Embryonic facial prominence (tissue), 1 donor: ENCODE data around the gene SNTN.

Experiments used
- DNase-seq: peaks from one replicate; pipeline ENCODE4 v3.0.0-alpha.2; 2016; ENCODE audit errors: extremely low spot score

SNTN gene

GRCh38 chr3:63674586-63674985 lies 22.1 kb downstream of the SNTN start:
- no peak for DNase-seq

DNA sequence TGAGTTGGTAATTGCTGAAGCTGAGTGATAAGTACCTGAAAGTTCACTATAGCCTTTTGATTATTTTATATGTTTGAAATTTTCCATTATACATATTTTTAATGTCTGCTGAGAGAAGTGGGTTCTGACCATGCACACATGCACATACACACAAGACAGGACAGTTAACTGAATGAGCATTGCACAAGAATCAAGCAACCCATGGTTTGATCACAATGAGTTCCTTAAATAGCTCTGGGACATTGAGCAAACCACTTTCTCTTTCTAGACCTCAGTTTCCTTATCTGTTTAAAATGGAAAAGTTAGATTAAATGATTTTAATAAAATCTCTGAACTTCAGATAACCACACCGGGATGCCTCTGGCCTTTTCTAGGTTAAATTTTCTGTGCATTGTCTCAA lies 26.7 kb downstream of the SNTN start:
- no peak for DNase-seq

DNA sequence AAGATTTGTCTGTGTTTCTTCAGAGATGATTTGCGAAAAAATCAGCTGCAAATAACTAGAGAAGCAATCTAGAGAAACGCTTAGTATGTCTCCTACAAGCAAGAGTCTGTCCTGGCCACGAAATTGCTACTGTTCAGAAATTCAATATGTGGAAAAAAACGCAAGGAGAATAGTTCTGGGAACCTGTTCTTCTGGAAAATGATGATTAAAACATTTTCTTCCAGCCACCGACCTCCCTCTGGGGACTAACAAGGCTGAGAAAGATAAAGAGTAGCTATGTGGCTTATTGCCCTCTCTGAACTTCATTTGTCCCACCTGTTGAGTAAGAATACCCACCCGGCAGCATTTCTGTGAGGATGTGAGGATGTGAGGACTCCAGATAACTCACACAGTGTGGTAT lies 31.6 kb downstream of the SNTN start:
- DNase-seq, result no peak

- DNase-seq, result no peak
Measured at GRCh38 chr3:63685340-63685739, 32.9 kb downstream of the SNTN start.

GRCh38 chr3:63687278-63688225 lies 35.1 kb downstream of the SNTN start:
- no peak for DNase-seq

- no peak for DNase-seq
Measured at GRCh38 chr3:63689285-63689684, 36.8 kb downstream of the SNTN start.

GRCh38 chr3:63693351-63693750 lies 40.9 kb downstream of the SNTN start:
- DNase-seq, result no peak

DNA sequence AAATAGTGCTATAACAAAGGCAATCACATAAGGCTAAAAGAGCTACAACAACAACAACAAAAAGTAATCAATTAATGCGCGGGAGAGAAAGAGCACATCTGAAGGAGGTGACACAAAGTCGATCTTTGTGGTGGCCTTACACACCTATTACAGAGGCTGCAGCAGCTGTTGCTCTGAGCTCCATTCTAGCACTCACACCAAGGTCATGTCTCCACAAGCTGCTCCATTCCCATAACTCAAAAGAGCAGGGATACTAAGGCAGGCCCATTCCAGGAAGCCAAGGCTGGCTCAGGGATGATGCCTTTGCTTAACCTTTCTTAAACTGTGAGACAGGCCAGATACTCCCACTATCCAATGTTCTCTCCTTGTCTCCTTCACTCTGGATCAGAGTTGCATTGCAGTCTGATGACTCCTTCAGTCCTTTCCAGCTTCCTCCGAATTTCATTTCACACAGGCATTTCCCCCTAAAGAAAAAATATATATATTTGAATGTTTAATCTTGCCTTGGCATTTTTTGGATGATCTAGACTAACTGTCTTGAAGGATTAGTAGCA lies 52.7 kb downstream of the SNTN start:
- no peak for DNase-seq

DNA sequence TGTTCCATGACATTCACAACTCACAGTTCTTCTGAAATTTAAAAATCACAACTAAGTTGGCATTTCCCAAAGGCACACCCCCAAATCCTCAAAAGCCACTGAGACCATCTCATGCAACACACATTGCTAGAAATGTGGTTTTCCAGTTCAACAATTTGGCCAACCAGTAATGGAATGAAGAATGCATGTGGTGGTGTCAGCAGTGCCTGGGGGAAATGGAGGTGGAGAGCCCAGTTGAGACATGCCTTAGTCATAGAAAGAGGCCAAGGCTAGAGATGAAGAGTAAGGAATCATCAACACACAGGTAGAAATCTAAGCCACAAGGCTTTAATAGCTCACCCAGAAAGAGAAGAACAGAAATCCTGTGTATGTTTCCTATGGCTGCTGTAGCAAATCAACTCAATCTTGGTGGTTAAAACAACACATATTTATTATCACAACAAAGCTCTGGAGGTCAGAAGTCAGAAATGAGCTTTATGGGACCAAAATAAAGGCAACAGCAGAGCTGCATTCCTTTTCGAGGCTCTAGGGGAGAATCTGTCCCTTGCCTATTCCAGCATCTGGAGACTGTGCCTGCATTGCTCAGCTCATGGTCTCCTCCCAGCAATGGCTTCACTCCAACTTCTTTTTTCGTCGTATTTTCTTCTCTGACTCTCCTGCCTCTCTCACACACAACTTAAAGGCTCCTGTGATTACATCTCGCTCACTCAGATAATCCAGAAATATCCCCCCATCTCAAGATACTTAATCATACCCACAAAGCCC lies 54.0 kb downstream of the SNTN start:
- no peak for DNase-seq

GRCh38 chr3:63707731-63708130 lies 55.3 kb downstream of the SNTN start:
- DNase-seq, result no peak

DNA sequence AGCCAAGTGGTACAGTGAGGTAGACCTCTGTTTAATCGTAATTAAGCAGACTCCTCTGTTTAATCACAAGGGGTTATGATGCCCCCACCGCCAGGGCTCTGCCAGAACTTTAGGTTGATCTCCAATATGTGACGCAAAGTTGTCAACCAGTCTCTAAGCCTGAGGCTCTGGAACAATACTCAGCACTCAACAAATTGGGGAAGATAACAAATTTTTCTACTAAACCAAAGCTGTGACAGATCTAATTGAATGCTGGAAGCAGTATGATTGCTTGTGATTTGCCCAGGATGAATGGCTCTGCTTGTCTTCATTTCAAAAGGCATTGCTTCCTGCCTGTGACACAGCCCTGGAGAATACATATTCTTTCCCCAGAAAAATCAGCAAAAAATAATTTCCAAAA lies 57.1 kb downstream of the SNTN start:
- no peak for DNase-seq
